Measurements from ENCODE around the gene COMMD6. TPM values are rescaled to one million over a fixed set of nuclear protein-coding genes. Genes with fewer than 3 reads are reported as not detected.

Gene COMMD6
- total RNA-seq, 2 experiments from 2014 or later, result 211 to 217 TPM

GRCh38 chr13:75507027-75508001 lies 30.3 kb downstream of the COMMD6 start:
- H3K9me3 Mint-ChIP-seq, result no peaks in the 10 kb centered on the region
- H3K4me3 Mint-ChIP-seq, result no peak overlapping the region
- ChIA-PET POLR2A (no interaction called here), CTCF (no interaction called here)
- no peak overlapping the region for H3K27ac Mint-ChIP-seq
- no peak for TF ChIP-seq CTCF (IDR thresholded peaks at IDR 0.05)
- DNase-seq (peak in 2 of 14 experiments; percentile 25), ATAC-seq (ENCODE audit: poor library complexity) (no peak)
- H3K4me1 Mint-ChIP-seq (ENCODE audit: low read depth), result no peaks in the 10 kb centered on the region
- H3K27me3 ChIP-seq (ENCODE audit: control insufficient read depth in 1 of 2, insufficient read depth in 2 of 2, low read length in 2 of 2), result no peaks in the 10 kb centered on the region
- H3K36me3 Mint-ChIP-seq (ENCODE audit: low read depth), result no peaks in the 10 kb centered on the region
- intact Hi-C loops (cut with DNase I, micrococcal nuclease), result no loop called here
- no peak overlapping the region for H3K4me3 ChIP-seq (ENCODE audit: low read length)
- no peaks in the 10 kb centered on the region for H3K36me3 ChIP-seq (ENCODE audit: insufficient read depth, low read length)
- H3K27ac ChIP-seq (ENCODE audit: low read depth in 1 of 2, low read length in 2 of 2), result no peak overlapping the region
- no peaks in the 10 kb centered on the region for H3K4me1 ChIP-seq (ENCODE audit: insufficient read depth, low read length)
- H3K9me3 ChIP-seq (ENCODE audit: control insufficient read depth in 1 of 2, insufficient read depth in 1 of 2, low read length in 2 of 2), result no peaks in the 10 kb centered on the region
- H3K27me3 Mint-ChIP-seq, result no peaks in the 10 kb centered on the region

DNA sequence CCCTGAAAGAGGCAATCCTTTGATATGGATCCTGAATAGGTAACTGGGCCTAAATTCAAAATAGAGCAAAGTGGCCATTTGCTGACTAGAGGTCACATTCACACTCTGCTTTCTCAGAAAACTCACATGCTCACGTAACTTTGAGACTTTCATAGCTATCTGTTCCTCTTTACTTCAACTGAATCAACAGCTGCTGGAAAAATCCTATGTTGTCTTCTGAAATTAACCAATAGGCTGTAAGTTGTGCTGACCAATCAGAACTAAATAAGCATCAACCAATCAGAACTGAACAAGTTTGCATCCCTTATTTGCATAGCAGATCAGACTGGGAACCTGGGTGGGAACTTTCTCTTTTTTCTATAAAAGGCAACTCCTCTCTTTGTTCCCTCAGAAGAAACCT lies 31.6 kb downstream of the COMMD6 start:
- Histone ChIP-seq H3K36me3 (ENCODE audit: insufficient read depth, low read length) (no peaks in the 10 kb centered on the region), H3K4me3 (ENCODE audit: low read length) (no peak overlapping the region), H3K4me1 (ENCODE audit: insufficient read depth, low read length) (no peaks in the 10 kb centered on the region), H3K9me3 (ENCODE audit: control insufficient read depth in 1 of 2, insufficient read depth in 1 of 2, low read length in 2 of 2) (no peaks in the 10 kb centered on the region), H3K27me3 (ENCODE audit: control insufficient read depth in 1 of 2, insufficient read depth in 2 of 2, low read length in 2 of 2) (no peaks in the 10 kb centered on the region), H3K27ac (ENCODE audit: low read depth in 1 of 2, low read length in 2 of 2) (no peak overlapping the region)
- Mint-ChIP-seq H3K27me3 (no peaks in the 10 kb centered on the region), H3K4me1 (ENCODE audit: low read depth) (no peaks in the 10 kb centered on the region), H3K4me3 (no peak overlapping the region), H3K9me3 (no peaks in the 10 kb centered on the region), H3K36me3 (ENCODE audit: low read depth) (no peaks in the 10 kb centered on the region), H3K27ac (no peak overlapping the region)
- ChIA-PET CTCF (no interaction called here), POLR2A (no interaction called here)
- DNase-seq (no peak), ATAC-seq (ENCODE audit: poor library complexity) (no peak)
- no peak for TF ChIP-seq CTCF (IDR thresholded peaks at IDR 0.05)
- intact Hi-C loops (cut with DNase I, micrococcal nuclease), result no loop called here

DNA sequence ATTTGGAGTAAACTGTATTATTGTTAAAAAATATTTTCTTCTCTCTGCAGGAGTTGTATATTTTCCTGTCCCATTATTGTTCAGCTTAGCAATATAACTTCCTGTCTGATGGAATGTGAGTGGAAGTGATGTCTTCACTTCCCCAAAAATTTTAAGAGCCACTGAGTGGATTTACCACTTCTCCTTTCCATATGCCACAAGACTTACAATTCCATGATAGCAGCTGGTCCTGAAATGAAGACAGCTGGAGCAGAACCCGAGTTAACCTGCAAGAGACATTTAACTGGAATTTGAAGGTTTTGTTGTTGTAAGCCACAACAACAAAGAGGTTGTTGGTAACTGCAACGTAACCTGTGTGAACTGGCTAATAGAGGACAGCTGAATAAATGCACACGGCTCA lies 32.3 kb downstream of the COMMD6 start:
- no peak overlapping the region for H3K27ac Mint-ChIP-seq
- POLR2A ChIA-PET, result no interaction called here
- CTCF ChIA-PET, result no interaction called here
- no peaks in the 10 kb centered on the region for H3K36me3 Mint-ChIP-seq (ENCODE audit: low read depth)
- no peaks in the 10 kb centered on the region for H3K4me1 ChIP-seq (ENCODE audit: insufficient read depth, low read length)
- no peaks in the 10 kb centered on the region for H3K27me3 ChIP-seq (ENCODE audit: control insufficient read depth in 1 of 2, insufficient read depth in 2 of 2, low read length in 2 of 2)
- H3K4me3 ChIP-seq (ENCODE audit: low read length), result no peak overlapping the region
- no peak for ATAC-seq (ENCODE audit: poor library complexity)
- no peaks in the 10 kb centered on the region for H3K4me1 Mint-ChIP-seq (ENCODE audit: low read depth)
- no peak for TF ChIP-seq CTCF (IDR thresholded peaks at IDR 0.05)
- H3K27ac ChIP-seq (ENCODE audit: low read depth in 1 of 2, low read length in 2 of 2), result no peak overlapping the region
- no peaks in the 10 kb centered on the region for H3K36me3 ChIP-seq (ENCODE audit: insufficient read depth, low read length)
- no peaks in the 10 kb centered on the region for H3K9me3 ChIP-seq (ENCODE audit: control insufficient read depth in 1 of 2, insufficient read depth in 1 of 2, low read length in 2 of 2)
- H3K27me3 Mint-ChIP-seq, result no peaks in the 10 kb centered on the region
- intact Hi-C loops (cut with DNase I, micrococcal nuclease), result no loop called here
- H3K4me3 Mint-ChIP-seq, result no peak overlapping the region
- no peaks in the 10 kb centered on the region for H3K9me3 Mint-ChIP-seq
- DNase-seq, result peak in 3 of 14 experiments; percentile 18 to 41 (median 28)

All from CD4-positive, alpha-beta T cell (primary cell).